ENCODE measurements around the gene RNF32. TPM values are rescaled to one million over a fixed set of nuclear protein-coding genes. Genes with fewer than 3 reads are reported as not detected.

The RNF32 gene
- polyA plus RNA-seq, 3 donors, result 0.03 to 0.13 TPM; not detected in 1

- H3K36me3 Mint-ChIP-seq, result peaks cover 13 to 24% of the 10 kb centered on the region in 2 donors
- H3K27me3 ChIP-seq (ENCODE audit: control insufficient read depth in 2 of 2, insufficient read depth in 2 of 2, low read length in 2 of 2), result no peaks in the 10 kb centered on the region
- H3K27ac ChIP-seq (ENCODE audit: low read depth in 1 of 2, low read length in 2 of 2), result no peak overlapping the region
- H3K4me1 ChIP-seq (ENCODE audit: control insufficient read depth in 1 of 2, insufficient read depth in 2 of 2, low read length in 2 of 2), result no peaks in the 10 kb centered on the region
- H2AFZ ChIP-seq (ENCODE audit: insufficient read depth, low read depth, low read length, poor library complexity, severe bottlenecking), result no peak overlapping the region
- no peak overlapping the region for H3K9ac ChIP-seq (ENCODE audit: insufficient read depth, low read length, poor library complexity, severe bottlenecking)
- no peaks in the 10 kb centered on the region for H3K27me3 Mint-ChIP-seq (ENCODE audit: low read depth in 3 of 3)
- H3K4me1 Mint-ChIP-seq, result no peaks in the 10 kb centered on the region
- H3K9me3 Mint-ChIP-seq, result peaks cover 7 to 23% (median 17%) of the 10 kb centered on the region in 7 donors
- H3K9me3 ChIP-seq (replicated peaks in 1 of 2; ENCODE audit: control insufficient read depth in 1 of 2, insufficient read depth in 1 of 2, low read length in 2 of 2), result peaks cover 11 to 13% of the 10 kb centered on the region in 2 donors
- no peak overlapping the region for H3K4me2 ChIP-seq (replicated peaks; ENCODE audit: extremely low read depth, low read length, poor library complexity, severe bottlenecking)
- H3K4me3 ChIP-seq (replicated peaks in 1 of 3; ENCODE audit: low read depth in 2 of 3, low read length in 3 of 3), result no peak overlapping the region
- TF ChIP-seq, protein P1, sequence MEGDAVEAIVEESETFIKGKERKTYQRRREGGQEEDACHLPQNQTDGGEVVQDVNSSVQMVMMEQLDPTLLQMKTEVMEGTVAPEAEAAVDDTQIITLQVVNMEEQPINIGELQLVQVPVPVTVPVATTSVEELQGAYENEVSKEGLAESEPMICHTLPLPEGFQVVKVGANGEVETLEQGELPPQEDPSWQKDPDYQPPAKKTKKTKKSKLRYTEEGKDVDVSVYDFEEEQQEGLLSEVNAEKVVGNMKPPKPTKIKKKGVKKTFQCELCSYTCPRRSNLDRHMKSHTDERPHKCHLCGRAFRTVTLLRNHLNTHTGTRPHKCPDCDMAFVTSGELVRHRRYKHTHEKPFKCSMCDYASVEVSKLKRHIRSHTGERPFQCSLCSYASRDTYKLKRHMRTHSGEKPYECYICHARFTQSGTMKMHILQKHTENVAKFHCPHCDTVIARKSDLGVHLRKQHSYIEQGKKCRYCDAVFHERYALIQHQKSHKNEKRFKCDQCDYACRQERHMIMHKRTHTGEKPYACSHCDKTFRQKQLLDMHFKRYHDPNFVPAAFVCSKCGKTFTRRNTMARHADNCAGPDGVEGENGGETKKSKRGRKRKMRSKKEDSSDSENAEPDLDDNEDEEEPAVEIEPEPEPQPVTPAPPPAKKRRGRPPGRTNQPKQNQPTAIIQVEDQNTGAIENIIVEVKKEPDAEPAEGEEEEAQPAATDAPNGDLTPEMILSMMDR (IDR thresholded peaks at IDR 0.05), result no peak
- DNase-seq, result no peak
- WGBS (ENCODE audit: insufficient coverage), result 93% methylated on average over 4 of the region's 5 CpGs
- no peak overlapping the region for H3K27ac Mint-ChIP-seq
- H4K20me1 ChIP-seq (ENCODE audit: insufficient read depth, low read length), result no peaks in the 10 kb centered on the region
- H3K79me2 ChIP-seq (ENCODE audit: insufficient read depth, low read length), result no peaks in the 10 kb centered on the region
- intact Hi-C loops (cut with micrococcal nuclease), result no loop called here
- H3K36me3 ChIP-seq (replicated peaks in 1 of 2; ENCODE audit: control insufficient read depth in 1 of 2, insufficient read depth in 2 of 2, low read length in 2 of 2), result no peaks in the 10 kb centered on the region
- H3K4me3 Mint-ChIP-seq, result no peak overlapping the region
These were observed 51.2 kb downstream of the RNF32 start for GRCh38 chr7:156691764-156692163.

DNA sequence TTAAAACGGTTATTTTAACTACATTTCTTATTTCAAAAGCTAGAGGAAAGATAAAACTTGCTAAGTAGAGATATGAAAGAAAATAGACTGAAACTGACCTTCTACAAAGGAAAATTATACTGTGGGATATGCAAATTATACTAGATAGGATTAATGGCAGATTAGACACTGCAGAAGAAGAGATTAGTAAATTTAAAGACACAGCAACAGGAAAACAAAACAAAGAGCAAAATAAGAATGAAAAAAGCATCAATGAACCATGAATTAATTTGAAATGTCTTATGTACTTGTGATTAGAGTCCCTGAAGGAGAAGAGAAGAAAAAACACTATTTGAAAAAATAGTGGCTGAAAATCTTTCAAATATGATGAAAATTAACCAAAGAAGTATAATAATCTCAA, 52.3 kb downstream of the RNF32 start:
- no peaks in the 10 kb centered on the region for H4K20me1 ChIP-seq (ENCODE audit: insufficient read depth, low read length)
- H3K4me1 Mint-ChIP-seq, result no peaks in the 10 kb centered on the region
- peaks cover 12 to 31% of the 10 kb centered on the region in 2 donors for H3K36me3 Mint-ChIP-seq
- peaks cover 22 to 23% of the 10 kb centered on the region in 2 donors for H3K9me3 ChIP-seq (replicated peaks in 1 of 2; ENCODE audit: control insufficient read depth in 1 of 2, insufficient read depth in 1 of 2, low read length in 2 of 2)
- TF ChIP-seq, protein P1 (IDR thresholded peaks at IDR 0.05), result no peak
- intact Hi-C loops (cut with micrococcal nuclease), result no loop called here
- peaks cover 11 to 34% (median 28%) of the 10 kb centered on the region in 7 donors for H3K9me3 Mint-ChIP-seq
- no peak for DNase-seq
- no peak overlapping the region for H3K4me3 ChIP-seq (replicated peaks in 1 of 3; ENCODE audit: low read depth in 2 of 3, low read length in 3 of 3)
- H3K4me1 ChIP-seq (ENCODE audit: control insufficient read depth in 1 of 2, insufficient read depth in 2 of 2, low read length in 2 of 2), result no peaks in the 10 kb centered on the region
- H3K79me2 ChIP-seq (ENCODE audit: insufficient read depth, low read length), result no peaks in the 10 kb centered on the region
- WGBS (ENCODE audit: insufficient coverage), result no CpG with 5 or more reads among the region's 1 CpG
- H3K4me2 ChIP-seq (replicated peaks; ENCODE audit: extremely low read depth, low read length, poor library complexity, severe bottlenecking), result no peak overlapping the region
- H3K27ac Mint-ChIP-seq, result no peak overlapping the region
- no peak overlapping the region for H2AFZ ChIP-seq (ENCODE audit: insufficient read depth, low read depth, low read length, poor library complexity, severe bottlenecking)
- peaks cover 0 to 1% of the 10 kb centered on the region in 2 donors for H3K36me3 ChIP-seq (replicated peaks in 1 of 2; ENCODE audit: control insufficient read depth in 1 of 2, insufficient read depth in 2 of 2, low read length in 2 of 2)
- no peaks in the 10 kb centered on the region for H3K27me3 ChIP-seq (ENCODE audit: control insufficient read depth in 2 of 2, insufficient read depth in 2 of 2, low read length in 2 of 2)
- no peak overlapping the region for H3K4me3 Mint-ChIP-seq
- no peaks in the 10 kb centered on the region for H3K27me3 Mint-ChIP-seq (ENCODE audit: low read depth in 3 of 3)
- no peak overlapping the region for H3K9ac ChIP-seq (ENCODE audit: insufficient read depth, low read length, poor library complexity, severe bottlenecking)
- H3K27ac ChIP-seq (ENCODE audit: low read depth in 1 of 2, low read length in 2 of 2), result no peak overlapping the region
